ENCODE measurements around the gene TSPAN17.

TSPAN17 gene

DNA sequence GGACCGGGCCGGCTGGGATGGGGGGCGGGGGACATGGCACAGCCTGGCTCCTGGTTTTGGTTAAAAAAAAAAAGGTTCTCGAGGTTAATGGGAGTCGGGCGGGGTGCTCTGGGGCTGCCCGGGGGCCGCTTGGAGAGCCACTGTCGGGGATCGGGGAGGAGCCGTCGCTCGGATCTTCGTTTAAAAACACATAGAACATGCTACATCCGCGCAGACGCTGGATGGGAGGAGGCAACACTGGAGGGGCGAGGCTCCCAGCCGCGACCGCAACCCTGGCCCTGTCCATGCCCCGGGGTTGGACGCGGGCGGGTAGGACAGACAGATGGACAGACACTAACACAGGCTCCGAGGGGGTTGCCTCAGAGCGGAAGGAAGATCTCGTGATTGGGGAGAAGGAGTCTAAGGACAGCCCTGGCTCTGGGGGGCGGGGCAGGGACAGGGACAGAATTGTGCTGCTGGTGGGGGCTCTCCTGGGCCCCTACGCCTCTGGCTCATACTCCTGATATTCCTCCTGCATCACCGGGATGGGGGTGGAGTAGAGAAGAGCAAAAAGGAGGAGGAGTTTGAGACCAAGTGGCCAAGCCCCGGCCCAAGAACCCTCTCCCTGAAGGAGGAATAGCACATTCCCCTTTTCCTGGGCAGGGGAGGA is 26.8 kb upstream of the TSPAN17 start:
- no peak for DNase-seq (ENCODE audit: extremely low spot score)
- ChIA-PET CTCF (no interaction called here), POLR2A (no interaction called here)
- TF ChIP-seq, protein P1, sequence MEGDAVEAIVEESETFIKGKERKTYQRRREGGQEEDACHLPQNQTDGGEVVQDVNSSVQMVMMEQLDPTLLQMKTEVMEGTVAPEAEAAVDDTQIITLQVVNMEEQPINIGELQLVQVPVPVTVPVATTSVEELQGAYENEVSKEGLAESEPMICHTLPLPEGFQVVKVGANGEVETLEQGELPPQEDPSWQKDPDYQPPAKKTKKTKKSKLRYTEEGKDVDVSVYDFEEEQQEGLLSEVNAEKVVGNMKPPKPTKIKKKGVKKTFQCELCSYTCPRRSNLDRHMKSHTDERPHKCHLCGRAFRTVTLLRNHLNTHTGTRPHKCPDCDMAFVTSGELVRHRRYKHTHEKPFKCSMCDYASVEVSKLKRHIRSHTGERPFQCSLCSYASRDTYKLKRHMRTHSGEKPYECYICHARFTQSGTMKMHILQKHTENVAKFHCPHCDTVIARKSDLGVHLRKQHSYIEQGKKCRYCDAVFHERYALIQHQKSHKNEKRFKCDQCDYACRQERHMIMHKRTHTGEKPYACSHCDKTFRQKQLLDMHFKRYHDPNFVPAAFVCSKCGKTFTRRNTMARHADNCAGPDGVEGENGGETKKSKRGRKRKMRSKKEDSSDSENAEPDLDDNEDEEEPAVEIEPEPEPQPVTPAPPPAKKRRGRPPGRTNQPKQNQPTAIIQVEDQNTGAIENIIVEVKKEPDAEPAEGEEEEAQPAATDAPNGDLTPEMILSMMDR (IDR thresholded peaks at IDR 0.05; ENCODE audit: control extremely low read depth, extremely low read depth, low read depth, missing control alignments), result no peak

DNA sequence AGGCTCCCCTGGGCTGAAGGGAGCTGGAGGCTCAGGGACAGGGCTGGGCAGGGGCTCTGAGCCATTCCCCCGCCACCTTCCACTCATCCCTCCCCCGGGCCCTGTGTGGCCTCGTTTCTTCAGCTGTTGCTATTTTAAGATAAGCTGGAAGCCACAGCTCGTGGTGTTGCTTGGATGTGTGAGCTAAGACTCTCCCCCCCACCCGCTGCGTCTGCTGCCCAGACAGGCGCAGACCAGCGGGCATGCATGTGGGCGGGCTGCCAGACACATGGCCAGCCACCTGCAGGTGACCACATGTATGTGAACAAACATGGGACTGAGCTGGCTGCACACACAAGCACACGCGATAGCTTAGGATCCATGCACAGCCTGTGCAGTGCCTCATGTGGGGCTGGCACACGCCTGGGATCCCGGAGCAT is 25.6 kb upstream of the TSPAN17 start:
- POLR2A ChIA-PET, result no interaction called here
- TF ChIP-seq, protein P1 (IDR thresholded peaks at IDR 0.05; ENCODE audit: control extremely low read depth, extremely low read depth, low read depth, missing control alignments), result no peak
- CTCF ChIA-PET, result interaction anchor here (0.8 to 1.6 kb wide), 8 partner anchors 9 to 204 kb away, joined by 3 to 11 read pairs (median 3); no protein-coding TSS in a partner anchor
- no peak for DNase-seq (ENCODE audit: extremely low spot score)

DNA sequence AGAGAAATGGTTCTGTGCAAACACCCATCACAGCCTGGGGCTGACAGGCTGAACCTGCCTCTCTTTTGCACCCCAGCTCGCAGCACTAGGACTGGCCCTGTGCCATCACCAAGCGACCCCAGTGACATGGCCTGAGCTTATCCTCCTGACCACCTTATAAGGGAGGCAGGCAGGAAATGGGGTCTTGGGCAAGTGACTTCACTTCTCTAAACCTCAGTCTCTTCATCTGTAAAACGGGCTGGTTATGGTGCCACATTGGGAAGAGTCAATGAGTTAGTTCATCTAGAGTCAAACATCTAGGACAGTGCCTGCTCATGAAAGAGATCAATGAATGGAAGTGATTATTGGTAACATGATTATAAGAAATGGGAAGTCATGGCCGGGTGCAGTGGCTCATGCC is 23.1 kb upstream of the TSPAN17 start:
- ChIA-PET POLR2A (no interaction called here), CTCF (no interaction called here)
- no peak for DNase-seq (ENCODE audit: extremely low spot score)
- TF ChIP-seq, protein P1 (IDR thresholded peaks at IDR 0.05; ENCODE audit: control extremely low read depth, extremely low read depth, low read depth, missing control alignments), result no peak

DNA sequence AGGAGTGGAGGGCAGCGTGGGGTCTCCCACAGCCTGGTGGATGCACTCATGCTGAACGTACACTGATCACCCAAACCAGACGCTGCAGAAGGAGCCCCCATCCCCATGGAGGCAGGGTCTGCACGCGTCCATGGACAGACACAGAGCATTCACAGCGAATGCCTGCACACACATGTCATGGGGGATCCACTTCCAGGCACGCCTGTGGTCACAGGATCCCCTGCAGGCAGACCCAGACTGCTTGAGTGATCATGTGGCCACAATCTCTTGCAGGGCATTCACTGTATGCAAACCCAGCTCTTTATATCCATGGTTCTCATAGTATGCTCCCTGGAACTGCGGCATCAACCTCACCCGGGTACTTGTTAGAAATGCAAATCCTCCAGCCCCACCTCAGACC is 22.3 kb upstream of the TSPAN17 start:
- ChIA-PET CTCF (interaction anchor here (1.2 kb wide), 1 partner anchor 17 kb away, joined by 3 read pairs; no protein-coding TSS in a partner anchor), POLR2A (no interaction called here)
- DNase-seq (ENCODE audit: extremely low spot score), result no peak
- TF ChIP-seq, protein P1 (IDR thresholded peaks at IDR 0.05; ENCODE audit: control extremely low read depth, extremely low read depth, low read depth, missing control alignments), result no peak

DNA sequence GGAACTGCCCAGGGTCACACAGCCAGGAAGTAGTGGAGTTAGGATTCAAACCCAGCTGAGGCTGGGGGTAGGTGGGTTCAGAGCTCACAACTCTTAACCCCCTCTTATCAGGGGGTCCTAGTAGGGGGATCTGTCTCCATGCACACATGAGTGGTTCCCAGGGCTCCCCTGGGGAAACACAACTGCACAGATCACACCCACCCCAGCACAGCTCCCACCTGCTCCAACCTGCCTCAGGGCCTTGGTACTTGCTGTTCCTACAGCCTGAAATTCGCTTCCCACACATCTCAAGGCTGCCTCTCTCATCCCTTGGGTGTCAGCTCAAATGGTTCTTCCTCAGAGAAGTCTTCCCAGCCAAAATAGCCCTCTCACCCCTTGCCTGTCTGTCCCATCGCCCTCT is 21.8 kb upstream of the TSPAN17 start:
- CTCF ChIA-PET, result interaction anchor here (1.2 kb wide), 1 partner anchor 17 kb away, joined by 3 read pairs; no protein-coding TSS in a partner anchor
- POLR2A ChIA-PET, result no interaction called here
- TF ChIP-seq, protein P1 (IDR thresholded peaks at IDR 0.05; ENCODE audit: control extremely low read depth, extremely low read depth, low read depth, missing control alignments), result no peak
- DNase-seq (ENCODE audit: extremely low spot score), result no peak

DNA sequence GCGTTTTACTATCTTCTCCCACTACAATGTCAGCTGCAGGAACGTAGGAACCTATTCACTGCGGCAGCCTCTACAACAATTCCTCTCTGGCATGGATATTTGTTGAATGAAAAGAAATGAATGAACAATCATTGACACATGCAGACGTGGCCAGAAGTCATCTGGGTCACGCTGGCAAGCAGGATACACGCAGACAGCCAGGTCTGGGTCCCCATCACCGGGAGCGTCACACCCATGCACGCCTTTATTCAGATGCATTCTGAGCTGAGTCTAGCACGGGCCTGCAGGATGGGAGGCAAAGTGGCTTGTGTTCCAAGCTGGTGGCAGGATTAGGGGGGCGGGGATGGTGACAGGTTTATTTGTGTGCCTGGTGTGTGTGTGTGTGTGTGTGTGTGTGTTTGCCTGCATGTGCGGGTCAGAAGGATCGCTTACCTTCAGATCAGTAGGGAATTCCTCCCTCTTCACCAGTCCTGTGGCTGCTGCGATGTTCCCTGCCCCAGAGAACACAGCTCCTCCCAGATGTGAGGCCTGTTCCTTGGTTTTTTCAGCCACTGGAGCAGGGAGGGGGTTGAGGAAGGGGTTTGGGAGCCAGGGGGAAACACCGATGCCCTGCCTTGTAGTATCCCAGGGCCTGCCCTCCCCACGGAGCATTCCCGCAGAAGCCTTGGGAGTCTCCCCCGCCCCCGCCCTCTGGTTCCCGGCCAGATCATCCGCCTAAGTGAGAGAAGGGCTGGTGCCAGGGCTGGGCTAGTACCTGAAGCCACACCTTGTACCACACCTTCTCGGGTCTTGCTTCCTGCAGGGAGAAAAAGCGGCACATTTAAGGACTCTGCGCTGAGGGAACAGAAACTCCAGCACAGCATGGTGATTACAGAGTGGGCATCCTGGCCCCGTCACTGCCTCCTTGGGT is 21.1 kb upstream of the TSPAN17 start:
- TF ChIP-seq, protein P1 (IDR thresholded peaks at IDR 0.05; ENCODE audit: control extremely low read depth, extremely low read depth, low read depth, missing control alignments), result no peak
- ChIA-PET POLR2A (no interaction called here), CTCF (no interaction called here)
- no peak for DNase-seq (ENCODE audit: extremely low spot score)
